Measurements from ENCODE around the gene HSPB8. TPM values are rescaled to one million over a fixed set of nuclear protein-coding genes. Genes with fewer than 3 reads are reported as not detected.

HSPB8 gene
- 10 to 100 TPM; 67.0 to 96.9 TPM for total RNA-seq

- H3K9me3 ChIP-seq: no peaks in the 10 kb centered on the region
- no peaks in the 10 kb centered on the region for H3K27me3 ChIP-seq (replicated peaks; ENCODE audit: insufficient read depth)
- DNase-seq (ENCODE audit: low spot score): peak; percentile 78
- H3K27ac ChIP-seq: peak within 1 kb of the TSS; percentile 76 to 87
- peak within 1 kb of the TSS; percentile 35 to 38 for H3K4me3 ChIP-seq
- peaks cover 2% of the 10 kb centered on the region for H3K4me1 ChIP-seq (replicated peaks)
- no peaks in the 10 kb centered on the region for H3K36me3 ChIP-seq
- intact Hi-C loops (cut with DNase I): loop anchor here (5.0 kb wide), 3 partner anchors 149 to 234 kb away; no protein-coding TSS in a partner anchor
- WGBS: 4% methylated on average over 33 of the region's 33 CpGs
- TF ChIP-seq CTCF (IDR thresholded peaks at IDR 0.05) (no peak), POLR2A (IDR thresholded peaks at IDR 0.05) (no peak), POLR2AphosphoS5 (IDR thresholded peaks at IDR 0.05) (peak; percentile 86)
Measured at GRCh38 chr12:119178544-119179334, at the start of gene HSPB8. Gene HSPB8 (plus strand): TSS chr12:119178931. CDS start chr12:119179313, 382 bp downstream.

DNA sequence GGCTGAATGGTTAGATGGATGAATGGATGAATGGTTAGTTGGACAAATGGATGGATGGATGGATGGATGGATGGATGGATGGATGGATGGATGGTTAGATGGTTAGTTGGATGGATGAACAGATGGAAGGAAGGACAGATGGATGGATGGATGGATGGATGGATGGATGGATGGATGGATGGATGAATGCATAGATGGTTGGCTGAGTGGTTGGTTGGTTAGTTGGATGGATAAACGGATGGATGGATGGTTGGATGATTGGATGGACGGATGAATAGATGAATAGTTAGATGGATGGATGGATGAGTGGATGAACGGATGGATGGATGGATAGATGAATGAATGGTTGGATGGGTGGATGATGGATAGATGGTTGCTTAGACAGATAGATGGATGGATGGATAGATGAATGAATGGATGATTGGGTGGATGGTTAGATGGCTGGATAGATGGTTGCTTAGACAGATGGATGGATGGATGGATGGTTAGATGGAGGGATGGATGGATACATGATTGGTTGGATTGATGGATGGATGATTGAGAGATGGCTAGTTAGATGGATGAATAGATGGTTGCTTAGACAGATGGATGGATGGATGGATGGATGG, 48.8 kb upstream of the HSPB8 start:
- H3K27me3 ChIP-seq (replicated peaks; ENCODE audit: insufficient read depth): no peaks in the 10 kb centered on the region
- H3K36me3 ChIP-seq: no peaks in the 10 kb centered on the region
- WGBS: 90% methylated on average over 3 of the region's 3 CpGs
- H3K27ac ChIP-seq: no peak overlapping the region
- intact Hi-C loops (cut with DNase I): no loop called here
- TF ChIP-seq CTCF (IDR thresholded peaks at IDR 0.05): no peak
- no peak for TF ChIP-seq POLR2AphosphoS5 (IDR thresholded peaks at IDR 0.05)
- TF ChIP-seq POLR2A (IDR thresholded peaks at IDR 0.05): no peak
- H3K4me1 ChIP-seq (replicated peaks): no peaks in the 10 kb centered on the region
- no peak for DNase-seq (ENCODE audit: low spot score)
- H3K4me3 ChIP-seq: no peak overlapping the region
- H3K9me3 ChIP-seq: no peaks in the 10 kb centered on the region

- WGBS: 94% methylated on average over 10 of the region's 10 CpGs
- TF ChIP-seq CTCF (IDR thresholded peaks at IDR 0.05) (no peak), POLR2A (IDR thresholded peaks at IDR 0.05) (no peak), POLR2AphosphoS5 (IDR thresholded peaks at IDR 0.05) (no peak)
- no peaks in the 10 kb centered on the region for H3K27me3 ChIP-seq (replicated peaks; ENCODE audit: insufficient read depth)
- no peaks in the 10 kb centered on the region for H3K36me3 ChIP-seq
- H3K4me1 ChIP-seq (replicated peaks): no peaks in the 10 kb centered on the region
- no peak for DNase-seq (ENCODE audit: low spot score)
- no peak overlapping the region for H3K4me3 ChIP-seq
- intact Hi-C loops (cut with DNase I): no loop called here
- no peaks in the 10 kb centered on the region for H3K9me3 ChIP-seq
- H3K27ac ChIP-seq: no peak overlapping the region
Measured at GRCh38 chr12:119130523-119130922, 48.2 kb upstream of the HSPB8 start.

DNA sequence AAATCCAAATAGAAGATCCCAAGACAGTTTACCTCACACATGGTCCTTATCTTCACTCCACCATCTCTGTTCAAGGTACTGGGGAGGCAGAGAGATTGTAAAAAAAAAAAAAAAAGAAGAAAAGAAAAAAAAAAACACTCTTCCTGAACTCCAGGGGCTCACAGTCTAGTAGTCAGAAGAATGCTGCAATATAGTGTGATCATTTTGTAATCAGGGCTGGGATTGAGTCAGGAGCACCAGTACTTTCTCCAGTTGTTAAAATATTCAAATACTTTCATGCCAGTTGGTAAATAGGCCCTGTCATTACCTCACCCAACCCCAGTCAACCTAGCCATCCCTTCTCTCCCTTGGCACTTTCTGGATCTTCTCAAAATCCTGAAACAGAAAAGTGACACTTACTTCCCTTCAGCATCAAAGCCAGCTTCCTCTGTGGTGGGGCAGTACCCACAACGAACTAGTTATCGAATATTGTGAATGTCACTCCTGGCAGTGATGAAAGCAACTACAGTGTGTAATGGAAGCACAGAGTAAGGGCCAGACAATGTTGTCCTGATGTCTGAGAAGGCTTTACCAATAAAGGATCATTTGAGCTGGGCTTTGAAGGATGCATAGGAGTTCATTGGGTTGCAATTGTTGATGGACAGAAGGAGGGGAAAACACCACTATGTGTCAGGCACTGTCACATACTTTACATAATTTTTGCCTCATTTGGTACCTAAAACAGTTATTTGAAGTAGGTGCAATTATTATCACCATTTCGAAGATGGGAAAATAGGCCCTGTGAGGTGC, 44.3 kb upstream of the HSPB8 start:
- no peak for DNase-seq (ENCODE audit: low spot score)
- Histone ChIP-seq H3K4me1 (replicated peaks) (no peaks in the 10 kb centered on the region), H3K27me3 (replicated peaks; ENCODE audit: insufficient read depth) (no peaks in the 10 kb centered on the region), H3K9me3 (no peaks in the 10 kb centered on the region), H3K36me3 (no peaks in the 10 kb centered on the region), H3K4me3 (no peak overlapping the region), H3K27ac (no peak overlapping the region)
- intact Hi-C loops (cut with DNase I): no loop called here
- 95% methylated on average over 3 of the region's 3 CpGs for WGBS
- TF ChIP-seq POLR2AphosphoS5 (IDR thresholded peaks at IDR 0.05) (no peak), POLR2A (IDR thresholded peaks at IDR 0.05) (no peak), CTCF (IDR thresholded peaks at IDR 0.05) (no peak)
